Renal cortex interstitium (tissue), 11 donors: ENCODE results near the gene SHF. TPM values are rescaled to one million over a fixed set of nuclear protein-coding genes. Genes with fewer than 3 reads are reported as not detected.
A peak's percentile ranks its signal among the peaks of the same experiment; 100 is the strongest.

ENCODE experiments used
- DNase-seq, 11 donors: peaks; one replicate each; pipeline ENCODE4 v3.0.0-alpha.2; 2013; ENCODE audit warnings: low read depth in 9 of 11, low spot score in 4 of 11; ENCODE audit errors: extremely low read depth in 1 of 11
- polyA plus RNA-seq, 3 donors: library from polyadenylated mRNA; unstranded; fragments of 120-200 nt; gene quantifications; one replicate each; pipeline ENCODE4 v1.2.1, GENCODE V29; 2013; ENCODE audit not compliant: insufficient read length in 3 of 3

Gene SHF
- polyA plus RNA-seq, 3 donors: 15.0 to 20.4 (median 16.5) TPM

DNA sequence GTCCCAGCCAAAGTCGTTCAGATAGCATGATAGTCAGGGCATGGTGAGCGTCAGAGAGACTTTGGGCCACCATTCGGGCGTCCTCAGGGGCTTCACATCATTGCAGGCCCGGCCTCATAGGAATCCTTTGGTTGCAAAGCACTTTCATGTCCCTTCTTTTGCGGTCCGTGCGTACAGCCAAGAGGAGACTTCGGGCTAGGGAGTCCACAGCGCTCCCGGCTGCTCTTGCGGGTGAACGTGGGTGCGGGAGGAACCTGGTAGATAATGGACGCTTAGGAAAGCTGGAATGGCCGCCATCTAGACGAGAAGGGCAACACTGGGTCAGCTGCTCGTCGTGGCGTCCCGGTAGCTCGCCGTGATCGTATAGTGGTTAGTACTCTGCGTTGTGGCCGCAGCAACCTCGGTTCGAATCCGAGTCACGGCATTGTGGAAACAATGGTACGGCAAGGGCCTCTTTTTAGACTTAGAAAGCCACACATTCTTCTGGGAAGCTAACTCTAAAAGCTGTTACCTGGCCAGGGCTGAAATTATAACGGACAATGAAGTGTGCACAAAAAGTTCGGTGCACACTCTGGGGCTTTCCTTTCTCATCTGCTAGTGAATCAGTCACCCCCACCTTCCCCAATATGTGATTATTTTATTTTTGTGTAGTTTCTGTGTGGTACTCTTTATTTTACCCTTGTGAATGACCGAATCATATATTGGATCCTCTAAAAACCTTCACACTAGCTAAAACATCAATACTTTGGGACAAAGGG lies 13.2 kb upstream of the SHF start:
- DNase-seq: peak in 10 of 11 donors; percentile 72 to 85 (median 76)

DNA sequence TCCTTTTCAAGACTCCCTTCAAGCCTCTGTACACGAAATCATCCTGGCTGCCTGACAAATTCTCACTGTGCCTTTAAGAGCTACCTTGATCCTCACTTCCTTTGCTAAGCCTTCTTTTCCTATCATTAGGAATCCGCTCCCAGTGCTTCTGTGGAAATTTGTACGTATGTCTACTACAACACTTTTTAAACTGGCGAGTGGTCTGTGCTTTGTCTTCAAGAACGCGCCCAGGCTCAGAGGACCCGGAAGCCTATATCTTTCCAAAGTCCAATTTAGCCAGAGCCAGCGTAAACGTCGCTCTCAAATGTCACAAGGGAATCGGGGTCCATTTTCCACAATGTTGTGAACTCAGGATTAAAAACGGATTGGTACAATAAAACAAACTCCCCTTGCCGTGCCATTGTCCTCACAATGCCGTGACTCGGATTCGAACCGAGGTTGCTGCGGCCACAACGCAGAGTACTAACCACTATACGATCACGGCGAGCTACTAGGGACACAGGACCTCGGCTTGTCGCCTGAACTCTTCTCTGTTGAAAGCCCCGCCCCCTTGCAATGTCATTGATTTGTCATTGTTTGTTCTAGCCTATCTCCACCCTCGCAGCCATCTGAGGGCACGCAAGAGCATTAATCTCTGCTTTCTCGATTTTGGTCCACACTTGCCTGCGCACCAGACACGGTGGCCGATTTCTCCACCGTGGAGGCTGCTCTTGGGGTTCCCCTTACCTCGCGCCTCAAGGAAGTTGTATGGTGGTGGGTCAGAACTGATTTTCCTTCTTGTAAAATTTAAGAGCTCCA lies 12.4 kb upstream of the SHF start:
- DNase-seq: peak; percentile 88 to 97 (median 93)

DNA sequence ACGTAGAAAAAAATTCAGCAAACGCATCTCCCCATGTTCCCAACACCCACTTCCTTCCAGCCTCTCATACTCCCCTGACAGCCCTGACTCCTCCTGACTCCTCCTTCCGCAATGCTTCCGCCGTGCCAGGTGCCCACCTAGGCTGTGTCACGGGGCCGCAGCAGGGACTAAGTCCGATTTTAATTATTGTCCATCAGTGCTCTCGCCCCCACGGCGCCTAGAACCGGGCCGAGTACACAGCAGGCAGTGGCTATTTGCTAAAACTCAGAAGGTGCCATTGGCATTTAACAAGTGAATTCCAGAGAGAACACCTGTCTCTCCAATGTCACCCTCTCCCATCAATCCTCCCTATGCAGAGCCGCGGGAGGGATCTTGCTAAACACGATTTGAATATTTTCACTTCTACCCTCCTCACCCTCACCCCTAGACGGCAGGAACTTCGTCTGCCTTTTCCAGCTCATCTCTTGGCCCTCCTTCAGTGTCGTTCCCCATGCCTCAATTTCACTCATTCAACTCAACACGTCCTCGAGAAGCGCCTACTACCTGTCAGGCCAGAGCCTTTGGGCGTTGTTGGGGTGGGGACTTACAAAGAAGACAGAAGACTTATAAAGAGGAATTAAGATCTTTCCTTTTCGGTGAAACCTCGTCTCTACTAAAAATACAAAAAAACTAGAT lies 11.5 kb upstream of the SHF start:
- peak in 2 of 11 donors; percentile 31 to 45 for DNase-seq

GRCh38 chr15:45198337-45199135 lies 10.8 kb upstream of the SHF start:
- peak; percentile 95 to 100 (median 97) for DNase-seq

- no peak for DNase-seq
Observed at GRCh38 chr15:45197512-45197911, 9.7 kb upstream of the SHF start.

GRCh38 chr15:45187578-45187893 lies 230 bp downstream of the SHF start:
- DNase-seq: no peak

GRCh38 chr15:45186771-45187577 lies 792 bp downstream of the SHF start:
- no peak for DNase-seq

DNA sequence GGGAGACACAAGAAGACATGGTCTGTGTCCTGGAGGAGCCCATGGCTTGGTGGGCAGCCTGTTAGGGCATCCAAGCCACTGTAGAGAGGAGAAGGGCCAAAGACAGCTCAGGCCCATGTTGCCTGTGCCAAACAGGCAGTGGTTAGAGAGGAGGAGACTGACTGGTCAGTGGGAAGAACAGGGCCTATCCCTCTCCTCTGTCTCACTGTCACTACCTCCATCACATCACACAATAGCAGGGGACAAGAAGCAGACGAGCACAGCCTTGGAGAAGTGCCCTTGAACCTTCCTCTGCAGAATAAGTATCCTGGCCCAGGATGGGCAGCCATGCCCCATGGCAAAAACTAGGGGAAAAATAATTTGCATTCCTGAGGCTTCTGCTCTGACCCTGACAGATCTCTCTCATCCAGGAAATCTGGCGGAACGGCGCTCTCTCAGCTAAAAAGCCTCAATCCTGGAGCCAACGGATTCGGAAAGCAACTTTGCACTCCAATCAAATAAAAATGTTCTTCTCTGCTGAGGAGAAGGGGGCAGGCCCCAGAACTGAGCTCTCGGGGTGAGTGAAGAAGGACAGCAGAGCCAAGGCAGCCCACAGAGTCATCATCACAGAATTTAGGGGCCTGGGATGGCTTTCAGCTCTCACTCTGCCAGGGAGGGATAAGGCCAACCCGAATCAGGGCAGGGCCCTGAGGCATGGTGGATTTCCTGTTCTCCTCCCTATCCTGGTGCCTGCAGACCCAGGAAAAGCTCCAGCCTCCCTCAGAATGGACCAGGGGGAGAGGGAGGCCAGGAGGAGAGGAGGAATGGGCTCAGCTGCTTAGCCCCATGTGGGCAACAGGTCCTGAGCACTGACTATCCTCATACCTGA lies 1.6 kb downstream of the SHF start:
- DNase-seq: no peak

DNA sequence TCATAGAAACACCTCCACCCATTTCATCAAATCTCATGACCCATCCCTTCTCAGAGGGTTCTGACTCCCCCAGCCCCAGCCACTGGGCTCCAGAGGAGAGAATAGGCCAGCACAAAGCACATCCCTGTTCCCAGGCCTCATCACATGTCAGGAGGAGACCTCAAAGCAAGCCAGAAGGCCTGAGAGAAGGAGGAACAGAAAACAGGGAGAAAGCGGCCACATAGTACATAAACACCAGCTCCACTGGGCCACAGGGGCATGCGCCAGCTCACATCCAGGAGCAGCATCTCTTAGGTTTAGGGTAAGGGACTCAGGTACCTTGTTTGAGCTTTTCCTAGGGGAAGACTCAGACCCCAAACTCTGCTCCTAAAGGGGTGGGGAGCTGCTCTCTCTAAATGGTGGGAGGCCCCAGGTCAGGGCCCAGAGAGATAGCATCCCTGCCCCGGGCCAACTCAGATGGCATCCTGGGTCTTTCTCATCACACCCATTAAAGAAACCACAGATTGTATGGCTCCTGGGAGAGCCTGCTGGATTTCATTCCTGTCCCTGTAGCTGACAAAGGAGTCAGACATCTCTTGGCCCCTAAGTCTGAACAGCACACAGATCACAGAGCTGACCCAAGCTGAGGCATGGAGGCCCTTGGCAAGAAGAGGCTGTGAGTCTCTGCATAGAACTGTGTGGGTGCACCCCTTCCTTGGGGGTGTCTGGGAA lies 2.5 kb downstream of the SHF start:
- no peak for DNase-seq

DNA sequence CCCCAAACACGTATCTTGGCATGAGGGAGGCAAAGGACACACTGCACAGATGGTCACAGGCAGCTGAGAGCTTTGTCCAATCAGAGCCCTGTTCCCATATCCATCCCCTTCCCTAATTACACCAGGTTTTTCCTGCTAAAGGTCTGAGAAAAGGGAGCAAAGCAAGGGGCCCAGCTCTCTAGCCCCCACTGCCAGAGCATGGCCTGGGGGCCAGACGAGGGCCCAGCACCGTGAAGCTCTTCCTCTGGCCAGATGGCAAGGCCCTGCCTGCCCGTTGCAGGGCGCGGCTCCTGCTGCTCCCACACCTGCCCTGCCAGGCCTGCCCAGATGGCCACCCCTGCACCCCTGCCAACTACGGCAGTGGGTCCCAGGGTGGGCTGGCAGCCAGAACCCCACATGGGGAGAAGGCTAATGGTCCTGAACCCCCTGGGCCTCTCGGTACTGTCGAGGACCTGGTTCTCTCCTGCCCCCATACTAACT lies 3.2 kb downstream of the SHF start:
- no peak for DNase-seq

GRCh38 chr15:45183511-45183910 lies 4.3 kb downstream of the SHF start:
- no peak for DNase-seq

- no peak for DNase-seq
Observed at GRCh38 chr15:45182996-45183395, 4.8 kb downstream of the SHF start.

GRCh38 chr15:45181491-45182285 lies 6.1 kb downstream of the SHF start:
- no peak for DNase-seq

DNA sequence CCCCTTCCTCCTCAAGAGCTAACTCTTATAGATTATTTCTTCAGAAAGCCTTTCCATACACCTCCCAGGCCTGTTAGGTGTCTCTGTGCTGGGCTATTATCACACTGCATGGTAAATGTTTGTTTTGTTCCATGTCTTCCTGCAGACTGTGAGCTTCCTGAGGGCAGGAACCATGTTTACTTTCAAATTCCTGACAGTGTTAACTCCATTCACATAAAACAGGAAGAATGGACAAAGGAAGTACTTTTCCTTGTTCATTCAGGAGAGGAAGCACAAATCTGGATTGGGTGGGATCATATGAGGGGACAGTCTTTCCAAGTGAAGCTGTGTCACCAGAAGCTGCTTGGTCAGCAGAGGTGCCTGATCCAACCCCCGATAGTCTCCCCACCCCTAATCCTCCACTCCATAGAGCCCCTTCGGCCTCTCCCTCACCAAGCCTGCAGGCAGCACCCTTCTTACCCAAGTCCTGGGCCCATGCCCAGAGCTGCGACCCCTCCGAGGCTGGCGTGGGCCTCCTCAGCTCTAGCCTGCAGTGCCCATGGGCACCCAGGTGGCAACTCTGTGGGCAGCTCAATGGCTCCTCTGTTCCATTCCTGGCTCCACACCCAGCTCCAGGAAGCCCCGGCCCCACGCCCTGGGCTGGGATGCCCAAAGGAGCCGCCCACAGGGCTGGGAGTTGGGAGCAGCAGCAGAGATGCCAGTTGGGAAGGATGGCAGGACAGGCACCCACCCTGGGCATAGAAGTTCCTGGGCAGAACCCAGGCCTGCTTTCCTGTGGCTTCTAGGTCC lies 6.9 kb downstream of the SHF start:
- DNase-seq: no peak

GRCh38 chr15:45180201-45180600 lies 7.6 kb downstream of the SHF start:
- no peak for DNase-seq
